Trophoblast cell (in vitro differentiated cells and primary cell): ENCODE measurements around the gene UBAC1.

ENCODE experiments used
- DNase-seq, 2 donors: peaks; one replicate each; pipeline ENCODE4 v3.0.0-alpha.2; 2016
- H2AFZ ChIP-seq: 2 replicates; pipeline ENCODE4 v1.6.1; 2013; ENCODE audit warnings: low read length, moderate library complexity, mild to moderate bottlenecking; ENCODE audit not compliant: insufficient read depth, poor library complexity
- H2AK5ac ChIP-seq: 2 replicates; pipeline ENCODE4 v1.6.1; 2013; ENCODE audit warnings: mild to moderate bottlenecking, low read length
- H2BK120ac ChIP-seq: 2 replicates; pipeline ENCODE4 v1.6.1; 2013; ENCODE audit warnings: low read length, mild to moderate bottlenecking, moderate library complexity; ENCODE audit not compliant: insufficient read depth, poor library complexity
- H2BK12ac ChIP-seq: 2 replicates; pipeline ENCODE4 v1.6.1; 2013; ENCODE audit warnings: mild to moderate bottlenecking, low read length, moderate library complexity
- H2BK5ac ChIP-seq: 2 replicates; pipeline ENCODE4 v1.6.1; 2013; ENCODE audit warnings: low read length, low read depth, moderate library complexity, mild to moderate bottlenecking; ENCODE audit not compliant: poor library complexity
- H3K14ac ChIP-seq: 2 replicates; pipeline ENCODE4 v1.6.1; 2013; ENCODE audit warnings: mild to moderate bottlenecking, low read length
- H3K18ac ChIP-seq: 2 replicates; pipeline ENCODE4 v1.6.1; 2013; ENCODE audit warnings: mild to moderate bottlenecking, low read length
- H3K23ac ChIP-seq: 2 replicates; pipeline ENCODE4 v1.6.1; 2013; ENCODE audit warnings: low read length
- H3K27ac ChIP-seq: 2 replicates; pipeline ENCODE4 v1.5.1; 2013; ENCODE audit warnings: low read depth, mild to moderate bottlenecking, inconsistent platforms, low read length, moderate library complexity
- H3K27me3 ChIP-seq: 2 replicates; pipeline ENCODE4 v1.6.1; 2013; ENCODE audit warnings: inconsistent platforms, mild to moderate bottlenecking, low read length, moderate library complexity; ENCODE audit not compliant: insufficient read depth
- H3K36me3 ChIP-seq, 2 experiments: 1 replicate in 1 of 2; 2 replicates in 1 of 2; pipeline ENCODE4 v1.6.1; 2013; ENCODE audit warnings: low read length in 2 of 2, mild to moderate bottlenecking in 2 of 2, moderate library complexity in 1 of 2; ENCODE audit not compliant: insufficient read depth in 2 of 2, control insufficient read depth in 1 of 2
- H3K4ac ChIP-seq: 2 replicates; pipeline ENCODE4 v1.6.1; 2013; ENCODE audit warnings: low read depth, mild to moderate bottlenecking, low read length, moderate library complexity
- H3K4me1 ChIP-seq, 2 experiments: 1 replicate in 1 of 2; 2 replicates in 1 of 2; pipeline ENCODE4 v1.6.1; 2013; ENCODE audit warnings: low read length in 2 of 2, mild to moderate bottlenecking in 2 of 2, moderate library complexity in 1 of 2; ENCODE audit not compliant: insufficient read depth in 2 of 2, control insufficient read depth in 1 of 2
- H3K4me2 ChIP-seq: 2 replicates; pipeline ENCODE4 v1.6.1; 2013; ENCODE audit warnings: inconsistent platforms, mild to moderate bottlenecking, low read length, moderate library complexity
- H3K4me3 ChIP-seq: 2 replicates; pipeline ENCODE4 v1.5.1; 2013; ENCODE audit warnings: mild to moderate bottlenecking, low read depth, low read length, inconsistent platforms
- H3K79me1 ChIP-seq: one replicate; pipeline ENCODE4 v1.6.1; 2013; ENCODE audit warnings: low read length
- H3K79me2 ChIP-seq: 2 replicates; pipeline ENCODE4 v1.6.1; 2013; ENCODE audit warnings: low read length, mild to moderate bottlenecking; ENCODE audit not compliant: control insufficient read depth, insufficient read depth, poor library complexity
- H3K9ac ChIP-seq: 2 replicates; pipeline ENCODE4 v1.6.1; 2013; ENCODE audit warnings: mild to moderate bottlenecking, low read length
- H3K9me3 ChIP-seq: 2 replicates; pipeline ENCODE4 v1.6.1; 2013; ENCODE audit warnings: low read depth, mild to moderate bottlenecking, control low read depth, inconsistent platforms, low read length; ENCODE audit not compliant: insufficient read depth
- H4K12ac ChIP-seq: 2 replicates; pipeline ENCODE4 v1.6.1; 2013; ENCODE audit warnings: low read depth, mild to moderate bottlenecking, low read length, moderate library complexity
- H4K8ac ChIP-seq: 2 replicates; pipeline ENCODE4 v1.6.1; 2013; ENCODE audit warnings: low read depth, mild to moderate bottlenecking, low read length, moderate library complexity
- H4K91ac ChIP-seq: one replicate; pipeline ENCODE4 v1.6.1; 2013; ENCODE audit warnings: low read depth, mild to moderate bottlenecking, low read length, moderate library complexity
- WGBS: extraction: QIAGEN DNeasy Blood & Tissue Kit; methylation state at CpG from one replicate; pipeline ENCODE4 v1.1.7; 2013; ENCODE audit warnings: missing lambda C conversion rate; ENCODE audit not compliant: insufficient read length, insufficient coverage; ENCODE audit errors: extremely low coverage; 5-methylcytosine and 5-hydroxymethylcytosine counted together

Gene UBAC1

DNA sequence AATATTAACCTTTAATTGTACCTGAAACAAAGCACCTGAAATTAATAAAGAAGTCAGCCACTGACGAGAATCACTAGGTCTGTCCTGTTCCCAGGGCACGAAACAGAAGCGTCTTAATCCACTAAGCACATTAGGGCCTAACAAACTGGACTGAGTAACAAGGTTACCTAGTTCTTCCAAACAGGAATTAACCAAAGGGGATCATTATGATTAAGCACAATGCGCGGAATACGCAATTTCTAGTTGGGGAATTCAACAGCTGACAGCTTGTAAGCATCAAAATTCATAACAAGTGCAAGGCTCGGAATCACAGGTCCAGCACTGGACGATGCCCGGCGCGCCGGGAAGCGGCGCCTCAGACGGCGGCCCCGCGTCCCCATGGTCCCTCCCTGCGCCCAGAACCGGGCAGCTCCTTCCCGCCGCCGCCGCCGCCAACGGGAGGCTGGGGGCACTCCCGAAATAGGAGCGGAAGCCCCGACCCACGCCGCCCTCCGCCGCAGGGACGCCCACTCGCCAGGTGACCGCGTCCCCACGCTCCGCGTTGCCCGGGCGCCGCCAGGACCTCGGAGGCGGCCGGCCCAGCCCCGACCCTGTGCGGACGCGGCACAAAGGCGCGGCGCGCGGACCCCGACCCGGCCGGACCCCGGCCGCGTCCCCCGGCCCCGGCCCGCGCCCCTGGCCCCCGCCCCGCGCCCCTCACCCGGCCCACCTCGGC lies 54.7 kb downstream of the UBAC1 start:
- no peak overlapping the region for H3K23ac ChIP-seq
- peaks cover 9 to 15% of the 10 kb centered on the region in 2 experiments for H3K4me1 ChIP-seq
- peak overlapping the region; percentile 59 for H4K8ac ChIP-seq
- H3K27me3 ChIP-seq, result no peaks in the 10 kb centered on the region
- WGBS, result no CpG with 5 or more reads among the region's 70 CpGs
- peak; percentile 32 to 61 for DNase-seq
- H3K4me2 ChIP-seq, result peak overlapping the region; percentile 74
- H2BK12ac ChIP-seq, result no peak overlapping the region
- H4K12ac ChIP-seq, result peak overlapping the region; percentile 84
- H3K36me3 ChIP-seq, result peaks cover 9 to 11% of the 10 kb centered on the region in 2 experiments
- H2AK5ac ChIP-seq, result peak overlapping the region; percentile 94
- peak overlapping the region; percentile 54 for H2BK120ac ChIP-seq
- peak overlapping the region; percentile 91 for H3K18ac ChIP-seq
- peak overlapping the region; percentile 91 for H3K14ac ChIP-seq
- H3K79me1 ChIP-seq, result peaks cover 11% of the 10 kb centered on the region
- peaks cover 29% of the 10 kb centered on the region for H3K79me2 ChIP-seq
- no peak overlapping the region for H2AFZ ChIP-seq
- H3K4ac ChIP-seq, result peak overlapping the region; percentile 89
- H2BK5ac ChIP-seq, result no peak overlapping the region
- peak overlapping the region; percentile 72 for H3K27ac ChIP-seq
- H3K9ac ChIP-seq, result peak overlapping the region; percentile 74
- peak overlapping the region; percentile 74 for H4K91ac ChIP-seq
- peak overlapping the region; percentile 93 for H3K4me3 ChIP-seq
- H3K9me3 ChIP-seq, result peaks cover 2% of the 10 kb centered on the region

DNA sequence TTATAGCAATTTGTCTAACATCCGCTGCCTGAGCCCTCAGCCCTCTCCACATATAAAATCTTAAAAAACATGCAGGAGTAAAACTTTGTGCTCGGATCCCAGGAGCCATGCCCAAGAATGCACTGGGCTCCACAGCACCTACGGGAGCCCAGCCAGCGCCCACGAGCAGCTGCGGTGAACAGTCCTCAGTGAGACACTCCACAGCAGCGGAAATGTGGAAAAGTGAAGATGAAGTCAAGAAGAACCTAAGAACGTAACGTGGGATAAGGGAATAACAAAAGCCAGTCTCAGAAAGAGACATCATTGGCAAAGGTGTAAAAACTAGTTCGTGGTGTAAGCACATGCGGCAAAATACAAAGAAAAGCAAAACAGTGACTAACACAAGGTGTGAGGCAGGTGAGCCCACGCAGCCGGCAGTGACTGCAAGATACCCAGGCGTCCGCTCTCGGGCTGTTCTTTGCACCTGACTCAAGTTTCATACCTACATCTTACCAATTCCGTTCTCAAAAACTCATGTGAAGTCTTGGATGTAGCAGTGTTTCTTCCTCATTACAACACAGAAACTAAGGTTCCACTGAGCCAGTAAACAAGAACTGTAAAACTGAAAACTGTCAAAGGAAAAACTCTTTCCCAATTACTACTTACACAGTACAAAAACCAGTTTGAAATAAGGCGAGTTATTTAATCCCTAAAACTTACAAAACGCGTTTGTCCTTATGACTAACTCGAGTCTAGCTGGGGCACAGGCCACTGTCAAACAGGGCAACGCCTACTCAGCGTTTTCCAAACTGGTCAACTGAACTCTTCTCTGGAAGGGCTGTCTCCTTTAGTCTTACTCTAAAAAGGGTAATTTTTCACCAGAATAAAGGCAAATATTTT lies 55.6 kb downstream of the UBAC1 start:
- DNase-seq, result peak; percentile 59 to 76
- H3K4ac ChIP-seq, result peak overlapping the region; percentile 87
- H3K4me2 ChIP-seq, result peak overlapping the region; percentile 74
- no peak overlapping the region for H3K18ac ChIP-seq
- peaks cover 9 to 15% of the 10 kb centered on the region in 2 experiments for H3K4me1 ChIP-seq
- WGBS, result no CpG with 5 or more reads among the region's 23 CpGs
- H3K23ac ChIP-seq, result no peak overlapping the region
- H3K79me1 ChIP-seq, result peaks cover 11% of the 10 kb centered on the region
- H3K27me3 ChIP-seq, result no peaks in the 10 kb centered on the region
- H2AK5ac ChIP-seq, result no peak overlapping the region
- no peaks in the 10 kb centered on the region for H3K9me3 ChIP-seq
- H2AFZ ChIP-seq, result no peak overlapping the region
- no peak overlapping the region for H3K14ac ChIP-seq
- no peak overlapping the region for H3K9ac ChIP-seq
- H4K8ac ChIP-seq, result no peak overlapping the region
- peaks cover 29% of the 10 kb centered on the region for H3K79me2 ChIP-seq
- peaks cover under 1 to 3% of the 10 kb centered on the region in 2 experiments for H3K36me3 ChIP-seq
- no peak overlapping the region for H3K27ac ChIP-seq
- no peak overlapping the region for H2BK12ac ChIP-seq
- no peak overlapping the region for H2BK5ac ChIP-seq
- H4K91ac ChIP-seq, result no peak overlapping the region
- no peak overlapping the region for H3K4me3 ChIP-seq
- H4K12ac ChIP-seq, result no peak overlapping the region
- H2BK120ac ChIP-seq, result no peak overlapping the region

DNA sequence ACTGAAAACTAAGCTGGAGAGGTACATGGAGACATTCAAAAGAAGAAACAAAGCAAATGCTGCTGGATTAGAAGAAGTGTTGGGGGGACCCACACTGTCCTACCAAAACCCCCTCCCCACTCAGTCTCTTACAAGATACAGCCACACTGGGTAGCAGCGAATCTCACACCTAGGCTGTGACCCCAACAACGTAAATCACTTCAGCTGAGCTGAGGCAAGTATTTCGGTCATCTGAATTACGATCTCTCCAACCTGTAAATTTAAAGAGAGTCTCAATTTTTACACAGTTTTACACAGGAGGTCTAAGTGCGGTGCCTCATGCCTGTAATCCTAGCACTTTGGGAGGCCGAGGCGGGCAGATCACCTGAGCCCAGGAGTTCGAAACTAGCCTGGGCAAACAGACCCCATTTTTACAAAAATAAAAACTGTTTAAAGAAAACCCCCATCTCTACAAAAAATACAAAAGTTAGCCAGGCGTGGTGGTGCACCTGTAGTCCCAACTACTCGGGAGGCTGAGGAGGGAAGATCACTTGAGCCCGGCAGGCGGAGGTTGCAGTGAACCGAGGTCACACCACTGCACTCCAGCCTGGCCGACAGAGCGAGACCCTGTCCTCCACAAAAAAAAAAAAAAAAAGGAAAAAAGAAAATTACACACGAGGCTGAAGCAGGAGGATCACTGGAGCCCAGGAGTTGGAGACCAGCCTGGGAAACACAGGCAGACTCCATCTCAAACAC lies 57.2 kb downstream of the UBAC1 start:
- Histone ChIP-seq H3K18ac (no peak overlapping the region), H3K4me3 (no peak overlapping the region), H3K79me2 (peaks cover 29% of the 10 kb centered on the region), H4K12ac (no peak overlapping the region), H4K8ac (no peak overlapping the region), H3K4me1 (peaks cover 9 to 15% of the 10 kb centered on the region in 2 experiments), H3K36me3 (peaks cover 0 to 2% of the 10 kb centered on the region in 2 experiments), H3K9ac (no peak overlapping the region), H4K91ac (no peak overlapping the region), H2AK5ac (no peak overlapping the region), H2BK5ac (no peak overlapping the region), H2AFZ (no peak overlapping the region), H3K4ac (peak overlapping the region; percentile 66), H3K9me3 (peaks cover 3% of the 10 kb centered on the region), H2BK120ac (no peak overlapping the region), H3K14ac (no peak overlapping the region), H2BK12ac (no peak overlapping the region), H3K4me2 (no peak overlapping the region), H3K27me3 (no peaks in the 10 kb centered on the region), H3K23ac (no peak overlapping the region), H3K79me1 (peaks cover 11% of the 10 kb centered on the region), H3K27ac (no peak overlapping the region)
- no CpG with 5 or more reads among the region's 16 CpGs for WGBS
- no peak for DNase-seq

DNA sequence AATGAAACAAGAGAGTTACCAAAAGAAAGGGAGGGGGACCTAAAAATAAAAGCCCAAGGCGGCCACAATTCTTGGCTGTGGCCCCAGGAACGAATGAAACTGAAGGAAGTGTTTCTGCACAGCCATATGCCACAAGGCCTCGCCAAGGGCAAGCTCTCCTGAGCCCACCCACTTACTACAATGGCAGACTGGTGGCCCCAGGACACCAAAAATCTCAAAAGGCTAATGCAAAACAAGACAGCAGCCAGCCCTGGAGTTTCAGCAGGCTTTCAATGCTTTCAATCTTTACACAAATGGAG lies 57.9 kb downstream of the UBAC1 start:
- Histone ChIP-seq H3K27me3 (no peaks in the 10 kb centered on the region), H3K4me3 (no peak overlapping the region), H2AFZ (no peak overlapping the region), H3K14ac (no peak overlapping the region), H3K79me1 (peaks cover 11% of the 10 kb centered on the region), H4K8ac (no peak overlapping the region), H3K23ac (no peak overlapping the region), H3K4ac (peak overlapping the region; percentile 43), H2BK120ac (no peak overlapping the region), H3K9me3 (peaks cover 3% of the 10 kb centered on the region), H2BK12ac (no peak overlapping the region), H3K18ac (no peak overlapping the region), H3K4me2 (no peak overlapping the region), H4K12ac (no peak overlapping the region), H3K27ac (no peak overlapping the region), H4K91ac (no peak overlapping the region), H2BK5ac (no peak overlapping the region), H2AK5ac (no peak overlapping the region), H3K36me3 (peaks cover 0 to 2% of the 10 kb centered on the region in 2 experiments), H3K79me2 (peaks cover 29% of the 10 kb centered on the region), H3K4me1 (peaks cover 4 to 10% of the 10 kb centered on the region in 2 experiments), H3K9ac (no peak overlapping the region)
- no CpG with 5 or more reads among the region's 3 CpGs for WGBS
- no peak for DNase-seq
